Progenitor cell of endocrine pancreas (in vitro differentiated cells): ENCODE data around the gene CLDN5. TPM values are rescaled to one million over a fixed set of nuclear protein-coding genes. Genes with fewer than 3 reads are reported as not detected.

ENCODE experiments used
- DNase-seq: peaks from one replicate; pipeline ENCODE4 v3.0.0; 2021; ENCODE audit warnings: low spot score; ENCODE audit not compliant: unreplicated experiment
- H3K27ac Mint-ChIP-seq: 2 replicates; pipeline ENCODE4 v1.8.0; 2021; ENCODE audit warnings: mild to moderate bottlenecking, moderate library complexity, mixed read lengths
- H3K27me3 Mint-ChIP-seq: 2 replicates; pipeline ENCODE4 v1.8.0; 2021; ENCODE audit warnings: mixed read lengths
- H3K36me3 Mint-ChIP-seq: 2 replicates; pipeline ENCODE4 v1.8.0; 2022; ENCODE audit warnings: mixed read lengths; ENCODE audit not compliant: insufficient read depth
- H3K4me1 Mint-ChIP-seq: 2 replicates; pipeline ENCODE4 v1.8.0; 2021; ENCODE audit warnings: low read depth, mixed read lengths
- H3K4me3 Mint-ChIP-seq: 2 replicates; pipeline ENCODE4 v1.8.0; 2021; ENCODE audit warnings: low read depth, mild to moderate bottlenecking, moderate library complexity, mixed read lengths
- H3K9me3 Mint-ChIP-seq: 2 replicates; pipeline ENCODE4 v1.8.0; 2021; ENCODE audit warnings: low read depth, mixed read lengths
- CTCF ChIP-seq: fragments of 200-600 bp; sonication (generic); IDR thresholded peaks from one replicate; pipeline ENCODE4 v1.5.0; 2021; ENCODE audit warnings: antibody characterized with exemption, mild to moderate bottlenecking; ENCODE audit not compliant: unreplicated experiment
- total RNA-seq: library from RNA; stranded (reverse); gene quantifications from 2 replicates; pipeline ENCODE4 v1.2.1, GENCODE V29; 2021

Gene CLDN5
- total RNA-seq, 1 donor from 2014 or later = not detected

GRCh38 chr22:19494001-19494560 is 30.1 kb downstream of the CLDN5 start:
- no peaks in the 10 kb centered on the region for H3K4me1 Mint-ChIP-seq
- TF ChIP-seq CTCF = no peak
- H3K27me3 Mint-ChIP-seq = no peaks in the 10 kb centered on the region
- peaks cover 3% of the 10 kb centered on the region for H3K36me3 Mint-ChIP-seq
- H3K4me3 Mint-ChIP-seq = no peak overlapping the region
- H3K27ac Mint-ChIP-seq = no peak overlapping the region
- H3K9me3 Mint-ChIP-seq = no peaks in the 10 kb centered on the region
- no peak for DNase-seq

- TF ChIP-seq CTCF = no peak
- Mint-ChIP-seq H3K27me3 (no peaks in the 10 kb centered on the region), H3K4me1 (no peaks in the 10 kb centered on the region), H3K9me3 (no peaks in the 10 kb centered on the region), H3K36me3 (peaks cover 3% of the 10 kb centered on the region), H3K4me3 (no peak overlapping the region), H3K27ac (peak overlapping the region; percentile 3)
- no peak for DNase-seq
Observed at GRCh38 chr22:19492504-19493174, 31.6 kb downstream of the CLDN5 start.

- Mint-ChIP-seq H3K27me3 (no peaks in the 10 kb centered on the region), H3K27ac (no peak overlapping the region), H3K36me3 (peaks cover 3% of the 10 kb centered on the region), H3K4me3 (no peak overlapping the region), H3K4me1 (no peaks in the 10 kb centered on the region), H3K9me3 (no peaks in the 10 kb centered on the region)
- DNase-seq = no peak
- TF ChIP-seq CTCF = no peak
Observed at GRCh38 chr22:19490628-19491230, 33.5 kb downstream of the CLDN5 start.

- no peak for DNase-seq
- H3K4me3 Mint-ChIP-seq = no peak overlapping the region
- H3K36me3 Mint-ChIP-seq = peaks cover 3% of the 10 kb centered on the region
- no peak overlapping the region for H3K27ac Mint-ChIP-seq
- no peaks in the 10 kb centered on the region for H3K27me3 Mint-ChIP-seq
- no peaks in the 10 kb centered on the region for H3K4me1 Mint-ChIP-seq
- no peaks in the 10 kb centered on the region for H3K9me3 Mint-ChIP-seq
- no peak for TF ChIP-seq CTCF
Observed at GRCh38 chr22:19488884-19489843, 35.0 kb downstream of the CLDN5 start.

- no peak overlapping the region for H3K27ac Mint-ChIP-seq
- TF ChIP-seq CTCF = no peak
- H3K4me1 Mint-ChIP-seq = no peaks in the 10 kb centered on the region
- no peaks in the 10 kb centered on the region for H3K9me3 Mint-ChIP-seq
- H3K27me3 Mint-ChIP-seq = no peaks in the 10 kb centered on the region
- peaks cover 6% of the 10 kb centered on the region for H3K36me3 Mint-ChIP-seq
- no peak overlapping the region for H3K4me3 Mint-ChIP-seq
- DNase-seq = no peak
Observed at GRCh38 chr22:19488285-19488684, 35.9 kb downstream of the CLDN5 start.
